Keratinocyte (primary cell): ENCODE results near the gene PIP5K1A. TPM values are rescaled to one million over a fixed set of nuclear protein-coding genes. Genes with fewer than 3 reads are reported as not detected.
A peak's percentile ranks its signal among the peaks of the same experiment; 100 is the strongest.
"Not testable (repeated sequence)": the region's sequence is repeated elsewhere in the genome, so short reads cannot be mapped to it uniquely, and the experiment has no call there.

Source experiments
- DNase-seq: peaks from one replicate; pipeline ENCODE4 v3.0.0-alpha.2; 2011; ENCODE audit warnings: low read depth, missing footprints, low spot score
- FAIRE-seq: peaks from 2 replicates; lab custom pipeline; 2011; peaks lifted over from hg19 to GRCh38; lab: Jason Lieb, UNC
- H2AFZ ChIP-seq: 2 replicates; pipeline ENCODE4 v1.6.0; 2012; ENCODE audit warnings: low read length, control low read depth, inconsistent platforms; ENCODE audit not compliant: control insufficient read depth
- H3K27ac ChIP-seq: 2 replicates; pipeline ENCODE4 v1.5.1; 2011; ENCODE audit warnings: low read length; ENCODE audit not compliant: control insufficient read depth, insufficient read depth
- H3K27me3 ChIP-seq: 3 replicates; pipeline ENCODE4 v1.6.0; 2011; ENCODE audit warnings: low read length; ENCODE audit not compliant: control insufficient read depth, insufficient read depth; ENCODE audit errors: extremely low read depth
- H3K36me3 ChIP-seq, 2 experiments: 2 replicates in 1 of 2; 3 replicates in 1 of 2; pipeline ENCODE4 v1.5.1; 2011; ENCODE audit warnings: low read length in 2 of 2, mild to moderate bottlenecking in 1 of 2; ENCODE audit not compliant: control insufficient read depth in 2 of 2, insufficient read depth in 2 of 2; ENCODE audit errors: extremely low read depth in 1 of 2
- H3K4me1 ChIP-seq: 3 replicates; pipeline ENCODE4 v1.5.1; 2011; ENCODE audit warnings: low read length; ENCODE audit not compliant: control insufficient read depth, insufficient read depth; ENCODE audit errors: extremely low read depth
- H3K4me2 ChIP-seq: 3 replicates; pipeline ENCODE4 v1.6.0; 2011; ENCODE audit warnings: low read depth, low read length; ENCODE audit not compliant: control insufficient read depth, insufficient read depth; ENCODE audit errors: extremely low read depth
- H3K4me3 ChIP-seq, 3 experiments: fragments of 200-600 bp in 1 of 3; sonication (generic) in 1 of 3; 2 replicates in 2 of 3; 3 replicates in 1 of 3; pipeline ENCODE4 v1.5.1; 2011 to 2016; ENCODE audit warnings: low read length in 3 of 3, mild to moderate bottlenecking in 3 of 3, control low read depth in 2 of 3, inconsistent platforms in 1 of 3, low read depth in 1 of 3, mixed read lengths in 1 of 3, mixed run types in 1 of 3, moderate library complexity in 1 of 3; ENCODE audit not compliant: control insufficient read depth in 2 of 3, insufficient read depth in 2 of 3; ENCODE audit errors: extremely low read depth in 1 of 3
- H3K79me2 ChIP-seq: 2 replicates; pipeline ENCODE4 v1.6.0; 2012; ENCODE audit warnings: low read length; ENCODE audit not compliant: control insufficient read depth, insufficient read depth
- H3K9ac ChIP-seq: 3 replicates; pipeline ENCODE4 v1.6.0; 2011; ENCODE audit warnings: low read length; ENCODE audit not compliant: control insufficient read depth, insufficient read depth; ENCODE audit errors: extremely low read depth
- H3K9me1 ChIP-seq: 3 replicates; pipeline ENCODE4 v1.6.0; 2011; ENCODE audit warnings: low read length; ENCODE audit not compliant: control insufficient read depth, insufficient read depth; ENCODE audit errors: extremely low read depth
- H3K9me3 ChIP-seq: 2 replicates; pipeline ENCODE4 v1.5.1; 2012; ENCODE audit warnings: low read depth, low read length; ENCODE audit not compliant: control insufficient read depth
- H4K20me1 ChIP-seq: 3 replicates; pipeline ENCODE4 v1.6.0; 2011; ENCODE audit warnings: low read length; ENCODE audit not compliant: control insufficient read depth, insufficient read depth; ENCODE audit errors: extremely low read depth
- CTCF ChIP-seq, 3 experiments: IDR thresholded peaks in 1 of 3; conservative IDR thresholded peaks in 1 of 3; optimal IDR thresholded peaks in 1 of 3; 2 replicates in 2 of 3; 3 replicates in 1 of 3; pipeline versions ENCODE3 to v1.5.1; 2011; ENCODE audit warnings: low read length in 3 of 3, mild to moderate bottlenecking in 3 of 3, moderate library complexity in 2 of 3, control low read depth in 1 of 3, inconsistent platforms in 1 of 3; ENCODE audit not compliant: insufficient read depth in 2 of 3; ENCODE audit errors: extremely low read depth in 1 of 3
- EZH2 ChIP-seq: IDR thresholded peaks from one replicate; pipeline ENCODE4 v1.6.1; 2012; ENCODE audit warnings: inconsistent platforms, mild to moderate bottlenecking, low read length, moderate library complexity
- dilution Hi-C: fragments of 300-500 bp; cut with MboI; formaldehyde crosslinking; loops from one replicate; pipeline ENCODE4 v1.7.0; 2020; ENCODE audit warnings: low sequenced_read_pairs; ENCODE audit not compliant: extremely low pct_ligation_motif_present
- polyA plus RNA-seq, 5 experiments: library from polyadenylated mRNA; depleted of rRNA in 3 of 5; stranded (reverse) in 3 of 5; stranded (forward) in 1 of 5; unstranded in 1 of 5; fragments of >200 nt; gene quantifications; 1 replicate in 1 of 5; 2 replicates in 3 of 5; 3 replicates in 1 of 5; pipeline versions ENCODE4 v1.2.1 to v1.2.3, GENCODE V29; 2011 to 2012; ENCODE audit warnings: missing spikeins in 2 of 5, low read depth in 1 of 5, low replicate concordance in 1 of 5

The PIP5K1A gene
- polyA plus RNA-seq, 1 donor (not counting 4 experiments of a cell fraction or from before 2014, with no cell fraction given) = 124 TPM

GRCh38 chr1:151193304-151193703 lies 5.0 kb upstream of the PIP5K1A start:
- no peak overlapping the region for H3K4me2 ChIP-seq
- H4K20me1 ChIP-seq = no peaks in the 10 kb centered on the region
- TF ChIP-seq EZH2 (no peak), CTCF (optimal IDR thresholded peaks at IDR 0.05 in 1 of 3, IDR thresholded peaks at IDR 0.05 in 1 of 3, conservative IDR thresholded peaks at IDR 0.05 in 1 of 3; ENCODE audit: extremely low read depth in 1 of 3, insufficient read depth in 2 of 3, low read length in 3 of 3) (no peak)
- DNase-seq = no peak
- no peaks in the 10 kb centered on the region for H3K9me1 ChIP-seq
- H3K9ac ChIP-seq = no peak overlapping the region
- H3K9me3 ChIP-seq = no peaks in the 10 kb centered on the region
- no peaks in the 10 kb centered on the region for H3K36me3 ChIP-seq
- peaks cover 32% of the 10 kb centered on the region for H3K4me1 ChIP-seq
- H3K27ac ChIP-seq = no peak overlapping the region
- no peaks in the 10 kb centered on the region for H3K27me3 ChIP-seq
- FAIRE-seq = no peak
- H3K4me3 ChIP-seq = no peak overlapping the region
- peaks cover 17% of the 10 kb centered on the region for H3K79me2 ChIP-seq
- dilution Hi-C loops = no loop called here
- no peak overlapping the region for H2AFZ ChIP-seq

GRCh38 chr1:151193856-151194255 lies 4.5 kb upstream of the PIP5K1A start:
- Histone ChIP-seq H3K4me2 (peak overlapping the region; percentile 46), H3K9me1 (no peaks in the 10 kb centered on the region), H3K27me3 (no peaks in the 10 kb centered on the region), H4K20me1 (no peaks in the 10 kb centered on the region), H3K9ac (no peak overlapping the region), H2AFZ (no peak overlapping the region), H3K79me2 (peaks cover 16% of the 10 kb centered on the region), H3K9me3 (no peaks in the 10 kb centered on the region), H3K4me1 (peaks cover 27% of the 10 kb centered on the region), H3K27ac (peak overlapping the region; percentile 94), H3K4me3 (no peak overlapping the region), H3K36me3 (no peaks in the 10 kb centered on the region)
- DNase-seq (no peak), FAIRE-seq (no peak)
- TF ChIP-seq CTCF (optimal IDR thresholded peaks at IDR 0.05 in 1 of 3, IDR thresholded peaks at IDR 0.05 in 1 of 3, conservative IDR thresholded peaks at IDR 0.05 in 1 of 3; ENCODE audit: extremely low read depth in 1 of 3, insufficient read depth in 2 of 3, low read length in 3 of 3) (no peak), EZH2 (no peak)
- dilution Hi-C loops = no loop called here

- dilution Hi-C loops, H4K20me1 ChIP-seq, H3K9me3 ChIP-seq, H3K36me3 ChIP-seq, H3K9me1 ChIP-seq, H3K27me3 ChIP-seq: not testable (repeated sequence)
- Histone ChIP-seq H3K4me1 (peaks cover 23% of the 10 kb centered on the region), H3K4me3 (peak overlapping the region; percentile 37 to 71 (median 56)), H2AFZ (peak overlapping the region; percentile 17), H3K27ac (peak overlapping the region; percentile 94), H3K4me2 (peak overlapping the region; percentile 46), H3K79me2 (peaks cover 17% of the 10 kb centered on the region), H3K9ac (peak overlapping the region; percentile 81)
- DNase-seq (peak; percentile 94), FAIRE-seq (peak; percentile 73)
These were observed 3.3 kb upstream of the PIP5K1A start for GRCh38 chr1:151194894-151195594.
